Measurements from ENCODE around the gene LALBA.

The LALBA gene

GRCh38 chr12:48583728-48584127, 13.9 kb upstream of the LALBA start:
- no peaks in the 10 kb centered on the region for H4K20me1 ChIP-seq (ENCODE audit: insufficient read depth, low read length, poor library complexity, severe bottlenecking)
- H3K4me3 ChIP-seq (ENCODE audit: low read length, poor library complexity, severe bottlenecking), result no peak overlapping the region
- no peaks in the 10 kb centered on the region for H3K79me2 ChIP-seq (ENCODE audit: insufficient read depth, low read length)
- no peaks in the 10 kb centered on the region for H3K9me3 ChIP-seq (ENCODE audit: insufficient read depth, low read depth, low read length)
- no peaks in the 10 kb centered on the region for H3K9me2 ChIP-seq (replicated peaks; ENCODE audit: low read depth, low read length)
- no peaks in the 10 kb centered on the region for H3K4me1 ChIP-seq (ENCODE audit: insufficient read depth, low read length, poor library complexity, severe bottlenecking)
- no peak overlapping the region for H2AFZ ChIP-seq (ENCODE audit: low read length)
- H3F3A ChIP-seq (ENCODE audit: low read depth), result no peaks in the 10 kb centered on the region
- no peak for TF ChIP-seq EZH2phosphoT487 (IDR thresholded peaks at IDR 0.05; ENCODE audit: borderline replicate concordance)
- no peak for TF ChIP-seq CTCF (conservative IDR thresholded peaks at IDR 0.05; ENCODE audit: low read length)
- no peaks in the 10 kb centered on the region for H3K36me3 ChIP-seq (ENCODE audit: insufficient read depth, low read length)
- H3K9ac ChIP-seq (ENCODE audit: low read depth, low read length, poor library complexity, severe bottlenecking), result no peak overlapping the region
- H3K4me2 ChIP-seq (ENCODE audit: low read depth, low read length, poor library complexity, severe bottlenecking), result no peak overlapping the region
- H3K27me3 ChIP-seq (ENCODE audit: insufficient read depth, low read length, poor library complexity, severe bottlenecking), result no peaks in the 10 kb centered on the region

GRCh38 chr12:48580831-48581230, 11.0 kb upstream of the LALBA start:
- Histone ChIP-seq H3K9me3 (ENCODE audit: insufficient read depth, low read depth, low read length) (no peaks in the 10 kb centered on the region), H3K79me2 (ENCODE audit: insufficient read depth, low read length) (no peaks in the 10 kb centered on the region), H3K9ac (ENCODE audit: low read depth, low read length, poor library complexity, severe bottlenecking) (no peak overlapping the region), H4K20me1 (ENCODE audit: insufficient read depth, low read length, poor library complexity, severe bottlenecking) (no peaks in the 10 kb centered on the region), H3K27me3 (ENCODE audit: insufficient read depth, low read length, poor library complexity, severe bottlenecking) (no peaks in the 10 kb centered on the region), H3K4me1 (ENCODE audit: insufficient read depth, low read length, poor library complexity, severe bottlenecking) (no peaks in the 10 kb centered on the region), H2AFZ (ENCODE audit: low read length) (no peak overlapping the region), H3F3A (ENCODE audit: low read depth) (no peaks in the 10 kb centered on the region), H3K36me3 (ENCODE audit: insufficient read depth, low read length) (no peaks in the 10 kb centered on the region), H3K9me2 (replicated peaks; ENCODE audit: low read depth, low read length) (no peaks in the 10 kb centered on the region), H3K4me3 (ENCODE audit: low read length, poor library complexity, severe bottlenecking) (no peak overlapping the region), H3K4me2 (ENCODE audit: low read depth, low read length, poor library complexity, severe bottlenecking) (no peak overlapping the region)
- TF ChIP-seq CTCF (conservative IDR thresholded peaks at IDR 0.05; ENCODE audit: low read length) (no peak), EZH2phosphoT487 (IDR thresholded peaks at IDR 0.05; ENCODE audit: borderline replicate concordance) (no peak)

GRCh38 chr12:48572326-48572725, 2.5 kb upstream of the LALBA start:
- no peaks in the 10 kb centered on the region for H4K20me1 ChIP-seq (ENCODE audit: insufficient read depth, low read length, poor library complexity, severe bottlenecking)
- TF ChIP-seq EZH2phosphoT487 (IDR thresholded peaks at IDR 0.05; ENCODE audit: borderline replicate concordance), result no peak
- no peak for TF ChIP-seq CTCF (conservative IDR thresholded peaks at IDR 0.05; ENCODE audit: low read length)
- H3K79me2 ChIP-seq (ENCODE audit: insufficient read depth, low read length), result no peaks in the 10 kb centered on the region
- no peak overlapping the region for H3K9ac ChIP-seq (ENCODE audit: low read depth, low read length, poor library complexity, severe bottlenecking)
- no peaks in the 10 kb centered on the region for H3K9me3 ChIP-seq (ENCODE audit: insufficient read depth, low read depth, low read length)
- no peaks in the 10 kb centered on the region for H3K9me2 ChIP-seq (replicated peaks; ENCODE audit: low read depth, low read length)
- H3K4me3 ChIP-seq (ENCODE audit: low read length, poor library complexity, severe bottlenecking), result no peak overlapping the region
- no peaks in the 10 kb centered on the region for H3K36me3 ChIP-seq (ENCODE audit: insufficient read depth, low read length)
- H3K4me1 ChIP-seq (ENCODE audit: insufficient read depth, low read length, poor library complexity, severe bottlenecking), result no peaks in the 10 kb centered on the region
- no peak overlapping the region for H2AFZ ChIP-seq (ENCODE audit: low read length)
- no peaks in the 10 kb centered on the region for H3F3A ChIP-seq (ENCODE audit: low read depth)
- no peaks in the 10 kb centered on the region for H3K27me3 ChIP-seq (ENCODE audit: insufficient read depth, low read length, poor library complexity, severe bottlenecking)
- H3K4me2 ChIP-seq (ENCODE audit: low read depth, low read length, poor library complexity, severe bottlenecking), result no peak overlapping the region
